ENCODE measurements around the gene PLAGL2.

The PLAGL2 gene

DNA sequence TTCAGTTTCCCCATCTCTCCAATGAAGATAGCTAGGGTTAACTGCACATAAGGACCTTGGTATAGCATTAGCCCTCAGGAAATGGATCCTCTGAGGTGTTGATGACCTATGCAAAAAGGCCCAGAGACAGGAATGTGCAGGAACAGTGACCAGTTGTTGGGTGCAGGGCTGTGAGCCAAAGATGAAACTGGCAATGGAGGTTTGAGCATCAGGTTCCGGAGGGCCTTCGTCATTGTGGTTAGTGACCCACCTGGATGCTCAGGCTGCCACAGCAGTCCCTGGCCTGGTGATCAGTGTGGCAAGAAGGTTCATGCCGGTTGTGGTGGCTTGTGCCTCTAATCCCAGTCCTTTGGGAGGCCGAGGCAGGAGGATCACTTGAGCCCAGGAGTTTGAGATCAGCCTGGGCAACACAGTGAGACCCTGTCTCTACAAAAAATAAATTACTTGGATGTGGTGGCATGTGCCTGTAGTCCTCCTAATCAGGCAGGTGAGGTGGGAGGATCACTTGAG is 54.3 kb downstream of the PLAGL2 start:
- Histone ChIP-seq H3K27me3 (ENCODE audit: control insufficient read depth, low read length) (no peaks in the 10 kb centered on the region), H3K9me2 (replicated peaks; ENCODE audit: control insufficient read depth, low read length) (no peaks in the 10 kb centered on the region), H3K4me2 (ENCODE audit: low read length) (no peak overlapping the region), H3F3A (ENCODE audit: control insufficient read depth, insufficient read depth) (no peaks in the 10 kb centered on the region), H3K4me3 (ENCODE audit: low read length) (no peak overlapping the region), H3K36me3 (ENCODE audit: control insufficient read depth, low read length) (peaks cover 56% of the 10 kb centered on the region), H3K4me1 (ENCODE audit: control insufficient read depth, low read length) (no peaks in the 10 kb centered on the region), H4K20me1 (ENCODE audit: control insufficient read depth, insufficient read depth, low read depth, low read length) (no peaks in the 10 kb centered on the region), H3K79me2 (ENCODE audit: control insufficient read depth, low read length) (no peaks in the 10 kb centered on the region), H3K9me3 (ENCODE audit: control insufficient read depth, insufficient read depth, low read length) (no peaks in the 10 kb centered on the region), H3K27ac (ENCODE audit: low read depth, low read length) (no peak overlapping the region)
- TF ChIP-seq, protein P1, sequence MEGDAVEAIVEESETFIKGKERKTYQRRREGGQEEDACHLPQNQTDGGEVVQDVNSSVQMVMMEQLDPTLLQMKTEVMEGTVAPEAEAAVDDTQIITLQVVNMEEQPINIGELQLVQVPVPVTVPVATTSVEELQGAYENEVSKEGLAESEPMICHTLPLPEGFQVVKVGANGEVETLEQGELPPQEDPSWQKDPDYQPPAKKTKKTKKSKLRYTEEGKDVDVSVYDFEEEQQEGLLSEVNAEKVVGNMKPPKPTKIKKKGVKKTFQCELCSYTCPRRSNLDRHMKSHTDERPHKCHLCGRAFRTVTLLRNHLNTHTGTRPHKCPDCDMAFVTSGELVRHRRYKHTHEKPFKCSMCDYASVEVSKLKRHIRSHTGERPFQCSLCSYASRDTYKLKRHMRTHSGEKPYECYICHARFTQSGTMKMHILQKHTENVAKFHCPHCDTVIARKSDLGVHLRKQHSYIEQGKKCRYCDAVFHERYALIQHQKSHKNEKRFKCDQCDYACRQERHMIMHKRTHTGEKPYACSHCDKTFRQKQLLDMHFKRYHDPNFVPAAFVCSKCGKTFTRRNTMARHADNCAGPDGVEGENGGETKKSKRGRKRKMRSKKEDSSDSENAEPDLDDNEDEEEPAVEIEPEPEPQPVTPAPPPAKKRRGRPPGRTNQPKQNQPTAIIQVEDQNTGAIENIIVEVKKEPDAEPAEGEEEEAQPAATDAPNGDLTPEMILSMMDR (IDR thresholded peaks at IDR 0.05; ENCODE audit: low read depth, low read length, poor library complexity, severe bottlenecking): no peak
- no peak for TF ChIP-seq EZH2phosphoT487 (IDR thresholded peaks at IDR 0.05; ENCODE audit: borderline replicate concordance, low read length)

- Histone ChIP-seq H3K9me2 (replicated peaks; ENCODE audit: control insufficient read depth, low read length) (no peaks in the 10 kb centered on the region), H3K9me3 (ENCODE audit: control insufficient read depth, insufficient read depth, low read length) (no peaks in the 10 kb centered on the region), H3K27ac (ENCODE audit: low read depth, low read length) (no peak overlapping the region), H3K79me2 (ENCODE audit: control insufficient read depth, low read length) (no peaks in the 10 kb centered on the region), H3K4me1 (ENCODE audit: control insufficient read depth, low read length) (no peaks in the 10 kb centered on the region), H4K20me1 (ENCODE audit: control insufficient read depth, insufficient read depth, low read depth, low read length) (no peaks in the 10 kb centered on the region), H3K27me3 (ENCODE audit: control insufficient read depth, low read length) (no peaks in the 10 kb centered on the region), H3K4me2 (ENCODE audit: low read length) (no peak overlapping the region), H3K4me3 (ENCODE audit: low read length) (no peak overlapping the region), H3K36me3 (ENCODE audit: control insufficient read depth, low read length) (peaks cover 55% of the 10 kb centered on the region), H3F3A (ENCODE audit: control insufficient read depth, insufficient read depth) (no peaks in the 10 kb centered on the region)
- no peak for TF ChIP-seq EZH2phosphoT487 (IDR thresholded peaks at IDR 0.05; ENCODE audit: borderline replicate concordance, low read length)
- TF ChIP-seq, protein P1 (IDR thresholded peaks at IDR 0.05; ENCODE audit: low read depth, low read length, poor library complexity, severe bottlenecking): no peak
Measured at GRCh38 chr20:32152421-32153155, 55.0 kb downstream of the PLAGL2 start.

- H3K27ac ChIP-seq (ENCODE audit: low read depth, low read length): no peak overlapping the region
Measured at GRCh38 chr20:32150291-32150848, 57.2 kb downstream of the PLAGL2 start.

More at GRCh38 chr20:32150291-32150848, 57.2 kb downstream of the PLAGL2 start:
- no peaks in the 10 kb centered on the region for H3K79me2 ChIP-seq (ENCODE audit: control insufficient read depth, low read length)
- H4K20me1 ChIP-seq (ENCODE audit: control insufficient read depth, insufficient read depth, low read depth, low read length): no peaks in the 10 kb centered on the region
- TF ChIP-seq, protein P1 (IDR thresholded peaks at IDR 0.05; ENCODE audit: low read depth, low read length, poor library complexity, severe bottlenecking): no peak
- TF ChIP-seq EZH2phosphoT487 (IDR thresholded peaks at IDR 0.05; ENCODE audit: borderline replicate concordance, low read length): no peak
- H3K4me1 ChIP-seq (ENCODE audit: control insufficient read depth, low read length): no peaks in the 10 kb centered on the region
- H3F3A ChIP-seq (ENCODE audit: control insufficient read depth, insufficient read depth): no peaks in the 10 kb centered on the region
- H3K9me3 ChIP-seq (ENCODE audit: control insufficient read depth, insufficient read depth, low read length): no peaks in the 10 kb centered on the region
- H3K4me3 ChIP-seq (ENCODE audit: low read length): no peak overlapping the region
- H3K9me2 ChIP-seq (replicated peaks; ENCODE audit: control insufficient read depth, low read length): no peaks in the 10 kb centered on the region
- peaks cover 68% of the 10 kb centered on the region for H3K36me3 ChIP-seq (ENCODE audit: control insufficient read depth, low read length)
- no peak overlapping the region for H3K4me2 ChIP-seq (ENCODE audit: low read length)
- H3K27me3 ChIP-seq (ENCODE audit: control insufficient read depth, low read length): no peaks in the 10 kb centered on the region

All from DOHH2 (cell line).